IgD-negative memory B cell (primary cell): ENCODE data around the gene HNF4A. TPM values are rescaled to one million over a fixed set of nuclear protein-coding genes. Genes with fewer than 3 reads are reported as not detected.
"Not testable (repeated sequence)": the region's sequence is repeated elsewhere in the genome, so short reads cannot be mapped to it uniquely, and the experiment has no call there.

ENCODE experiments used
- H3K27ac Mint-ChIP-seq, 3 donors: one replicate each; pipeline ENCODE4 v1.8.0; 2020 to 2022; ENCODE audit warnings: mild to moderate bottlenecking in 3 of 3, mixed read lengths in 3 of 3, moderate library complexity in 1 of 3
- H3K27me3 Mint-ChIP-seq: one replicate; pipeline ENCODE4 v1.8.0; 2021; ENCODE audit warnings: mixed read lengths
- H3K36me3 Mint-ChIP-seq: one replicate; pipeline ENCODE4 v1.8.0; 2020; ENCODE audit warnings: mild to moderate bottlenecking, mixed read lengths
- H3K4me1 Mint-ChIP-seq, 3 donors: one replicate each; pipeline ENCODE4 v1.8.0; 2020 to 2022; ENCODE audit warnings: mixed read lengths in 3 of 3, mild to moderate bottlenecking in 1 of 3
- H3K4me3 Mint-ChIP-seq, 4 donors: one replicate each; pipeline ENCODE4 v1.8.0; 2020 to 2022; ENCODE audit warnings: mild to moderate bottlenecking in 4 of 4, mixed read lengths in 4 of 4, moderate library complexity in 3 of 4
- H3K9me3 Mint-ChIP-seq, 3 donors: one replicate each; pipeline ENCODE4 v1.8.0; 2020 to 2021; ENCODE audit warnings: mixed read lengths in 3 of 3, mild to moderate bottlenecking in 1 of 3
- polyA plus RNA-seq: library from polyadenylated mRNA; unstranded; fragments of 300-500 nt; fragmentation: Illumina TruSeq; gene quantifications from one replicate; pipeline ENCODE4 v1.2.3, GENCODE V29; 2021

The HNF4A gene
- not detected for polyA plus RNA-seq

DNA sequence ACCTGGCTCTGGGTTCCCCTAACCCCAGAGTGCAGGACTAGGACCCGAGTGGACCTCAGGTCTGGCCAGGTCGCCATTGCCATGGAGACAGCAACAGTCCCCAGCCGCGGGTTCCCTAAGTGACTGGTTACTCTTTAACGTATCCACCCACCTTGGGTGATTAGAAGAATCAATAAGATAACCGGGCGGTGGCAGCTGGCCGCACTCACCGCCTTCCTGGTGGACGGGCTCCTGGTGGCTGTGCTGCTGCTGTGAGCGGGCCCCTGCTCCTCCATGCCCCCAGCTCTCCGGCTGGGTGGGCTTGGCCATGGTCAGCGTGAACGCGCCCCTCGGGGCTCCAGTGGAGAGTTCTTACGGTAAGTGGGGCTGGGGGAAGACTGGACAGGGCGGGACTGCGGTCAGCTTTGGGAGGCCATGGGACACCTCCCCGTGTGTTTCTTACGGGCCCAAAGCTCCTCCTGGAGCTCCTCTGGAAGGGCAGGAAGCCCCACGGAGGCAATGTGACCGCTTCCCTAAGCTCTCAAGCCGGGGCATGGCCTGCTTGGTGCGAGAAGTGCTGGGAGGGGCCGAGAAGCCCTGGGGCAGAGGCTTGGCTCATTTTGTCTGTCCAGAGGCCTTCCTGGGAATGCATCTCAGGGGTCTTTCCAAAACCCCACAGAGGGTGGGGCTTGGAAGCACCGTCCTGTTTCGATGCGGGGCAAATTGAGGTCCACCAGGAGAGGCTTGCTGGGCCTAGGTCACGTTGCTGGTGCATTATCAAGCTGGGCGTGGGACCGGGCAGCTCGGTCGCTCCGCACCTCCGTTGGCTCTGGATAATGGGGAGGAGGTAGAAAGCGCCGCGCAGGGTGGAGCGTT lies at the start of gene HNF4A:
Gene HNF4A (plus strand): TSS at position 202 of the 855 bp plus-strand sequence. CDS start 106 bp downstream, at position 308.
- Mint-ChIP-seq H3K9me3 (no peaks in the 10 kb centered on the region), H3K4me1 (peaks cover 0 to 5% (median 0%) of the 10 kb centered on the region in 3 donors), H3K27ac (no peak within 1 kb of the TSS), H3K36me3 (no peaks in the 10 kb centered on the region), H3K4me3 (no peak within 1 kb of the TSS), H3K27me3 (peaks cover 7% of the 10 kb centered on the region)

DNA sequence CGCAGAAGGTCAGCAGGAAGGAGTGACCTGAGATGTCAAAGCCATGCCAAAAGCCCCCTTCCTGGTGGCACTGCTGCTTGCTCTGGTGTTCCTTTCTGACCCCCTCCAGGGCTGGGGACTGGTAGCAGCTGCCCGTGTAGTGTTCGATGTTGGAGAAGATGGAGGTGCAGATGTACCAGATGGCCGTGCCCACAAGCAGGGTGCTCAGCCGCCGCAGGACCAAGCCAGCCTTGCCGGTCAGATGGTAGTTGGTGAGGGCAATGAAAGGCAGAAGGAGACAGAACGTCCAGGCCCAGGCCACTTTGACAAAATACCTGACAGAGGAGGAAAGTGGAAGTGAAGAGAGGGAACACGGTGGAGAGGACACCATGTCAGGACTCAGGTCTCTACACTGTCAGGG lies 48.6 kb upstream of the HNF4A start:
- no peaks in the 10 kb centered on the region for H3K27me3 Mint-ChIP-seq
- H3K4me1 Mint-ChIP-seq: peaks cover 16 to 18% (median 16%) of the 10 kb centered on the region in 3 donors
- no peaks in the 10 kb centered on the region for H3K9me3 Mint-ChIP-seq
- peaks cover 6% of the 10 kb centered on the region for H3K36me3 Mint-ChIP-seq
- H3K4me3 Mint-ChIP-seq: peak overlapping the region in 2 of 4 donors; percentile 48 to 75
- H3K27ac Mint-ChIP-seq: no peak overlapping the region

DNA sequence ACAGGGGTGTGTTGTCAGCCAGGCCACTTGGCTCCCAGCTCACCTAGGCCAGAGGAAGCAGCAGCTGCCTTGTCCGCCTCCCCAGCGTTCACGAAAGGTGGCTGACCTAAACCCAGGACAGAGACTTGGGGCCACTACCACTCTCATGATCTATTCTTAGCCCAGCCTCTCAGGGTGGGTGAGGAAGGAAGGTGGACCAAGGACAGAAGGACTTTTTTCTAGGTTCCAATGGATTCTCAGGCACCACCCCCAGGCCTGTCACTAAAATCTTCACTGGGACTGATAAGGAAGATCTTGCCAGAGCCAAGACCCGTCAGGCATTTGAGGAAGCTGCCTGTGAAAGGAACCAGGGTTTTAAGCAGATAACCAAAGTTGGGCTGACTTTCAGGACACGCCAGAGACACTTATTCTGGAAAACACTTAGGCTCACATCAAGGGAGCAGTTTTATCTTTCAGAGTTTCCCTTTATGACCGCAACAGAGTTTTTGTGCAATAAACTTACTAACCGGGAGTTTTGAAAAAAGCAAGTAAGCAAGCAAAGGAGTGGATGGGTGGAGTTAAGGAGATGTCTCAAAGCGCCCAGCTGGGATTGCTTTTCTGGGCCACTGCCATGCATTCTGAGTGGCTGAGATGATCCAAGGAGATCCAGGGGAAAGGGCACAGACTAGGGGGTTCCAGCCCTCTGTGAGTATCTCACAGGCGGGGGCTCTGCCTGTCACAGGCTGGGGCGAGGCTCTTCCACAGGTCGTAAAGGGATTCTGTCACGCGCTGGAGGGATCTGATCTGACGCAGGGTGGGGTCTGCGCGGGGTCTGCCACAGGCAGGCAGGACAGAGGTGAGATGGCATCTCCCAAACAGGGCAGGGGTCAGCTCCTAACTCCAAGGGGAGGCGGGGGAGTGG lies 45.5 kb upstream of the HNF4A start:
- Mint-ChIP-seq H3K4me1 (peaks cover 14 to 18% (median 16%) of the 10 kb centered on the region in 3 donors), H3K27me3 (no peaks in the 10 kb centered on the region), H3K27ac (peak overlapping the region in 2 of 3 donors; percentile 88 to 98), H3K36me3 (peaks cover 3% of the 10 kb centered on the region), H3K9me3 (no peaks in the 10 kb centered on the region), H3K4me3 (peak overlapping the region; percentile 92 to 98 (median 96))

DNA sequence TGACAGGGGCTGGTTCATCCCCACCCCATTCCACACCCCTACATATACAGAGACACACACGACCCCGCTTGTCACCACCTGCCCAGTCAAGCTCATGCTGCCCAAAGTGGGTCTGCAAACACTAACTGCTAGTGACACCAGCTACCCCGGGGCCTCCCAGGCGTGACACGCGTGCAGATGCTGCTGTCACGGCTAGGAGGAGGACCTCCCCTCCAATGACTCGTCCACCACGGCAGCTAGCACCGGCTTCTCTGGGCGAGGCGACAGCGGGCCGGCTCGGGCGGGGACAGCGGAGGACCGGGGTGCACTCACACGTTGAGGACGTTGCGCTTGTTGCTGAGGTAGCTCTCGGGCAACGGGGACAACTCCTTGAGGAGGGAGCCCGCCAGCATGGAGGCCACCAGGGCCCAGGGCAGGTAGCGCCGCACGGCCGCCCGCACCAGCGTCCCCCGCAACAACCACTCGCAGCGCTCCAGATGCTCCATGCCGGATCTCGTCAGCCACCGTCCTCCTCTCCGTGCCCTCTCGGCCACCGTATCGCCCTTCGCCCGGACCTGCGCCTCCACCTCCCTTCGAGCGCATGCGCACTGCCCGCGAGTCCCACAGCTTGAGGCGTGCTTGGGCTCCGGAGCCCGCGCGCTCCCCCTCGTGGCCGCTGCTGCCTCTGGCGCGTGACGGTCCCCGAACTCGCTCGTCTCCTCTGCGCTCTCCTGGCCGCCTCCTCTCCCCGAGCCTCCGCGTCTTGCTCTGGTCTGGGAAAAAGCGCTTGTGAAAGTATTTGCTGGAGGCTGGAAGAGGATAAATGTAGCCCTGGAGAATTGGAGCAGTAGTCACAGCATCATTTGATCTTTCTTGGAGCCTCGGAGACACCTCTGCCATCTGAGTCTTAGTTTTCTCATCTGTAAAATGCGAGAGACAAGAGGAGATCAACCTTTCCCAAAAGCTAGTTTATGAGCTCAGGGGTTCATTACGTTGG lies 44.5 kb upstream of the HNF4A start, which contains the start of gene FITM2:
Gene FITM2 (minus strand): TSS at position 539 of the 976 bp plus-strand sequence. CDS start 54 bp downstream, at position 485.
- peak within 1 kb of the TSS; percentile 97 to 99 (median 98) for H3K27ac Mint-ChIP-seq
- no peaks in the 10 kb centered on the region for H3K9me3 Mint-ChIP-seq
- peaks cover 14 to 18% (median 16%) of the 10 kb centered on the region in 3 donors for H3K4me1 Mint-ChIP-seq
- no peaks in the 10 kb centered on the region for H3K27me3 Mint-ChIP-seq
- H3K4me3 Mint-ChIP-seq: peak within 1 kb of the TSS; percentile 92 to 98 (median 96)
- H3K36me3 Mint-ChIP-seq: peaks cover 3% of the 10 kb centered on the region

DNA sequence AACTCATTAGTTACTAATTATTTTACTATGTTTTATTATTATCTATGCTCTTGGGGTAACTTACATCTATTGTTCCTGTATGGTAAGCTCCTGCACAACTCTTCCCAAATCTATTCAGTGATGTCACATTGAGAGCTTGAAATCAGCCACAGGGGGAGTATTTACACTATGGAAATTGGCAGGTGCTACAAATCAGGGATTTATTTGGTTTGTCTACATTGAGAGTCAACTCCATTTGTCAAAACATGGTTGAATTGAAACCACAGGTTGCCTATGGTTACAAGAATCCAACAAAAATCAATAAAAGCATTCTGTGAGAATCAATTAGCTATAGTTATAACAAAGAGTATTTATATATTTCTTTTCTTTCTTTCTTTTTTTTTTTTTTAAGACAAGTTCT lies 40.6 kb upstream of the HNF4A start:
- peak overlapping the region in 1 of 4 donors; percentile 5 for H3K4me3 Mint-ChIP-seq
- H3K4me1 Mint-ChIP-seq: peaks cover 7 to 10% (median 10%) of the 10 kb centered on the region in 3 donors
- peaks cover 5% of the 10 kb centered on the region for H3K27me3 Mint-ChIP-seq
- H3K27ac Mint-ChIP-seq: peak overlapping the region in 1 of 3 donors; percentile 16
- H3K36me3 Mint-ChIP-seq: no peaks in the 10 kb centered on the region
- H3K9me3 Mint-ChIP-seq: no peaks in the 10 kb centered on the region

DNA sequence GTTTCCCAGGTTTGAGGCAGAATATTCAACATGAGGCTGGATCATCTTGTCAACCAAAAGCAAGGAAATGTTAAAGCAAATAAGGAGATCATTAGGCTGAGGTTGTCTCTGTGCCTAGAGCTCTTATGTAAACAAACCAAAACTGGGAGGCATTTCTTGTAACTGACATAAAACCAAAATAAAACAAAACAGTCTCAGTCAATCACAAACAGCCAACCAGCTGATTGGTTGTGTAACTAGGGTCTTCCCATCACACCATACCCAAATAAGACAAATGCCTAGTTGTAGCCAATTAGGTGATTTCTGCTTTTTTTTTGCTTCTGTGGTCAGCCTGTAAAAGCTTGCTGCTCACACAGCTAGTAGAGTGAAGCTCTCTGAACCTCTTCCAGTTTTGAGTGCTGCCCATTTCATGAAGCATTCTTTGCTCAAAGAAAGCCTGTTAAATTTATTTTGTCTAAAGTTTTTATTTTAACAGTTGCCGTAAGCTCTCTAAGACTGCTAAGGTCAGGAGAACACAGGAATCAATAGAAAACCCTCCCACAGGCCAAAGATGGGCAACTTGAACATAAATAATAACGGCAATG lies 35.6 kb upstream of the HNF4A start:
- Mint-ChIP-seq H3K27ac (no peak overlapping the region), H3K36me3 (no peaks in the 10 kb centered on the region), H3K27me3 (peaks cover 13% of the 10 kb centered on the region), H3K9me3 (no peaks in the 10 kb centered on the region), H3K4me1 (no peaks in the 10 kb centered on the region), H3K4me3 (no peak overlapping the region)

DNA sequence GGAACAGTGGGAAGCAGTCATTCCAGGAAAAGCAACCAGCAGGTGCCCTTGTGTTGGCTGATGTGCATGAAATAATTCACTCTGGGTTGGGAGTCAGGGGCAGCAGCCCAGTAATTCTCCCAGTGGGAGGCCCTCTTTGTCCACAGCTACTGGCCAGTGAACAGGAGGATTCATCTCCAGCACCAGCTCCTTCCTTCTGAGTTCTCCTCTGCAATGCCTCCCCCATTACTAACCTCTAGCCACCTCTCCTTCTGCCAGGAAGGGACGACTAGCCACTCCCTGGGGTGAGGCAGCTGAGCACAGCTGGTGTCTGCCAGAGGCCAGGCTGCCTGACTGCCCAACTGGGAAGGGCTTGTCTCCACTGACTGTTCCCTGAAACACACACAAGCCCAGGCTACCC lies 31.2 kb upstream of the HNF4A start:
- H3K9me3 Mint-ChIP-seq: no peaks in the 10 kb centered on the region
- H3K27me3 Mint-ChIP-seq: peaks cover 15% of the 10 kb centered on the region
- peaks cover 0 to 1% (median 0%) of the 10 kb centered on the region in 3 donors for H3K4me1 Mint-ChIP-seq
- peak overlapping the region in 1 of 3 donors; percentile 53 for H3K27ac Mint-ChIP-seq
- H3K36me3 Mint-ChIP-seq: peaks cover 2% of the 10 kb centered on the region
- H3K4me3 Mint-ChIP-seq: no peak overlapping the region

DNA sequence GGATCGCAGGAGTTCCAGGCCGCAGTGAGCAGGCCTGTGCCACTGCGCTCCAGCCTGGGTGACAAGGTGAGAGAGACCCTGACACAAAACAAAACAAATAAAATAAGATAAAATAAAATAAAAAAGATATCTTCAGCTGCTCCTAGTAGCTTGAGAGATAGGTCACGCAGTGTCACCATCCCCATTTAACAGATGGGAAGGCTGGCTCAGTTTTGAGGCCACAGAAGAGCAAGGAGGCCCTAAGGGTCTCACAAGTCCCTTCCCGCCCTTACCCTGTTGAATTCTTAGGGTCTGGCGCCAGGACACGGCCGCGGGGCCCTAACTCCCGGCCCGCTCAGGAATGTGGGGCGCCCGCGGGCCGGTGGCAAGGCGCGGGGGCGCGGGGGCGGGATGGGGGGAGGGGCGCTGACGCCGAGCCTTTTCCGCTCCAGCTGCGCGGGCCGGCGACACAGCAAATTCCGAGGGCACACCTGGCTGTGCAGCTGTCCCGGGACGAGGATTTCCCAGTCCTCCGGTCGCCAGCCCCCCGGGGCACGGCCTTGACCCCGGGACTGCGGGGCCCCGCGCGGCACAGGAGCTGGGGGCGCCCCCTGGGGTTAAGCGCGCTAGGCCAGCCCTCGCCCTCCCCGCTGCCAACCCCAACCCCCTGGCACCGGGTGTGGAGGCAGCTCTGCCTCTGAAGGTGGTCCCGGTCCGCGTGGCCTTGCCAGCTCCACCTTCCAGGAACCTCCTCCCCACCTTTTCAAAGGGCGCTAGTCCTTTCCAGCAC lies 28.9 kb upstream of the HNF4A start:
- H3K36me3 Mint-ChIP-seq: peaks cover 2% of the 10 kb centered on the region
- H3K4me1 Mint-ChIP-seq: peaks cover 0 to 1% (median 0%) of the 10 kb centered on the region in 3 donors
- peak overlapping the region in 1 of 4 donors; percentile 65 for H3K4me3 Mint-ChIP-seq
- peaks cover 18% of the 10 kb centered on the region for H3K27me3 Mint-ChIP-seq
- no peak overlapping the region for H3K27ac Mint-ChIP-seq
- H3K9me3 Mint-ChIP-seq: no peaks in the 10 kb centered on the region

DNA sequence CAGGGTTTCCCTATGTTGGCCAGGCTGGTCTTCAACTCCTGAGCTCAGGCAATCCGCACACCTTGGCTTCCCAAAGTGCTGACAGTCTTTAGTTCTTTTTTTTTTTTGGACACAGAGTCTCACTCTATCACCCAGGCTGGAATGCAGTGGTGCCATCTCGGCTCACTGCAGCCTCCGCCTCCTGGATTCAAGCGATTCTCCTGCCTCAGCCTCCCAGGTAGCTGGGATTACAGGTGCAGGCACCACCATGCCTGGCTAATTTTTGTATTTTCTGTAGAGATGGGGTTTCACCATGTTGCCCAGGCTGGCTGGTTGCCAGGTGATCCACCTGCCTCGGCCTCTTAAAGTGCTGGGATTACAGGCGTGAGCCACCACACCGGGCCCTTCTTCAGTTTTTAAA lies 27.8 kb upstream of the HNF4A start:
- not testable (repeated sequence) for H3K36me3 Mint-ChIP-seq, H3K27ac Mint-ChIP-seq, H3K4me3 Mint-ChIP-seq, H3K9me3 Mint-ChIP-seq, H3K4me1 Mint-ChIP-seq
- peaks cover 19% of the 10 kb centered on the region for H3K27me3 Mint-ChIP-seq

DNA sequence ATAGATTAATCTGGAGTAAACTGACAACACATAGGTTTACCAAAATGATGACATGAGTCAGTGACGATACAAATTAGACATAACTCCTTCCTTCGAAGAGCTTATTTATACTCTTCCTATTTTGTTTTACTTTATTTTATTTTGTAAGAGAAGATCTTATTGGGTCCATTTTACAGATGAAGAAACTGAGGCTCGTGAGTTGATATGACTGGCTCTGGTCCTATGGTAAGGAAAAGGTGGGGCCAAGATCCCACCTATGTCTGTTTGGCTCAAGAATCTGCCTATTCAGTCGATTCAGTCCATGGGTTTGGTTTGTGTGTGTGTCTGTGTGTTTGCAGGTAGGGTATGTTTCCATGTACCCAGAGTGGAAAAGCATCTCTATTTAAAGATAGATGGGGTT lies 27.1 kb upstream of the HNF4A start:
- no peaks in the 10 kb centered on the region for H3K9me3 Mint-ChIP-seq
- no peak overlapping the region for H3K4me3 Mint-ChIP-seq
- no peak overlapping the region for H3K27ac Mint-ChIP-seq
- H3K4me1 Mint-ChIP-seq: peaks cover 0 to 1% (median 0%) of the 10 kb centered on the region in 3 donors
- peaks cover 2% of the 10 kb centered on the region for H3K36me3 Mint-ChIP-seq
- peaks cover 19% of the 10 kb centered on the region for H3K27me3 Mint-ChIP-seq

DNA sequence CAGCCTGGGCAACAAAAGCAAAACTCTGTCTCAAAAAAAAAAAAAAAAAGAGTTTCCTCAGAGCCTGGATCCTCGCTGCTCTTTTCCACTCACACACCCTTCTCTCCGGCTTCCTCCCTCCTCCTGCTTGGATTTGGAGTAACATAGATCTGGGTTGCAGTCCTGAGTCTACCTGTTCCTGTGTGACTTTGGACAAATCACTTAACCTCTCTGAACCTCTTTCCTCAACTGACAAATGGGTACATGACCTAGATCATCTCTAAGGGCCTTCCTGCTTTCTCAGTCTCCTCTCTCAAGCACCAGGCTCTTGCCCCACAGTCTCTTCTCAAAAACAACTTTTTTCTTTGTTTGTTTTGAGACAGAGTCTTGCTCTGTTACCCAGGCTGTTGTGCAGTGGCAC lies 24.3 kb upstream of the HNF4A start:
- Mint-ChIP-seq H3K4me1 (peaks cover 0 to 1% (median 0%) of the 10 kb centered on the region in 3 donors), H3K36me3 (peaks cover 2% of the 10 kb centered on the region), H3K27me3 (peaks cover 12% of the 10 kb centered on the region), H3K4me3 (no peak overlapping the region), H3K27ac (no peak overlapping the region), H3K9me3 (no peaks in the 10 kb centered on the region)

DNA sequence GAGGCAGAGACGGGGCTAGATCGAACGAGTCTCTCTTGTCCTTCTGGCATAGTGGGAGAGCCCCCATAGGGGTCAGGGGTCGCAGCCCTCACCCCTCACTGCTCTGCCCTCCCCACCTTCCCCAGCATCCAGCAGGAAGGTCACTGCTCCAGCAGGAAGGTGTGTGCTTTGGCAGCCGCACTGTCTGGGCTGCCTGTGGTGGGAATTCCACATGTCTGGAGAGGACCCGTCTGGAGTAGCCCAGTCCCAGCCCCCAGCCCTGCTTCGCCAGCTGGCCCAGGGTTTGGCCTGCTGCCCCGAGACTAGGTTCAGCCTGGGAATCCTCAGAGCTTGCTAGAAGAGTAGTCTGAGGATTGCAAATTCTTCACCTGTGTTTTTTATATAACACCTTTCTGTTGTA lies 21.2 kb upstream of the HNF4A start:
- Mint-ChIP-seq H3K27me3 (peaks cover 9% of the 10 kb centered on the region), H3K27ac (no peak overlapping the region), H3K9me3 (no peaks in the 10 kb centered on the region), H3K4me1 (no peaks in the 10 kb centered on the region), H3K4me3 (no peak overlapping the region), H3K36me3 (no peaks in the 10 kb centered on the region)

DNA sequence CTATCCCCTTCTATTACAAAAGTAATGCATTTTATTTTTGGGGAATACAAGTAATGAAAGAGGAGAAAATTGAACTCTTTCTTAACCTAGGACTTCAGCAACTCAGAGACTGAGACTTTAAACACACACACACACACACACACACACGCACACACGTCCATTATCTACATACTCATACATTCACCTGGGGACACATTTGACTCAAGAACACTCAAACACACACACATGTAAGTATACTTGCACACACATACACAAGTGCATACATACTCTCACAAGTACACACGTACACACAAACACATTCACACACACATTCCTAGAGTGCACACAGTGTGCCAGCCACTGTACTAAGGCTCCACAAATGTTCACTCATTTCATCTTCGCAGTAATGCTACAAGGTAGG lies 20.8 kb upstream of the HNF4A start:
- H3K27me3 Mint-ChIP-seq: peaks cover 9% of the 10 kb centered on the region
- no peaks in the 10 kb centered on the region for H3K9me3 Mint-ChIP-seq
- no peak overlapping the region for H3K27ac Mint-ChIP-seq
- H3K4me3 Mint-ChIP-seq: no peak overlapping the region
- H3K36me3 Mint-ChIP-seq: no peaks in the 10 kb centered on the region
- no peaks in the 10 kb centered on the region for H3K4me1 Mint-ChIP-seq
